Mononuclear cell (primary cell): ENCODE measurements around the gene HNRNPA1. TPM values are rescaled to one million over a fixed set of nuclear protein-coding genes. Genes with fewer than 3 reads are reported as not detected.

ENCODE experiments used
- H3K27me3 ChIP-seq: 2 replicates; pipeline ENCODE4 v1.6.0; 2011; ENCODE audit warnings: low read length, control low read depth; ENCODE audit not compliant: insufficient read depth
- H3K4me1 ChIP-seq: 2 replicates; pipeline ENCODE4 v1.5.1; 2011; ENCODE audit warnings: mild to moderate bottlenecking, low read length, control low read depth; ENCODE audit not compliant: insufficient read depth
- H3K4me3 ChIP-seq: 2 replicates; pipeline ENCODE4 v1.5.1; 2011; ENCODE audit warnings: mild to moderate bottlenecking, low read length, moderate library complexity
- H3K9me3 ChIP-seq: 2 replicates; pipeline ENCODE4 v1.5.1; 2011; ENCODE audit warnings: low read depth, mild to moderate bottlenecking, control low read depth, low read length
- total RNA-seq: library from RNA; depleted of rRNA; stranded (reverse); fragments of >200 nt; gene quantifications from one replicate; pipeline ENCODE4 v1.2.3, GENCODE V29; 2012

HNRNPA1 gene
- total RNA-seq, 1 donor: 766 TPM

- H3K4me3 ChIP-seq: no peak overlapping the region
- H3K27me3 ChIP-seq: no peaks in the 10 kb centered on the region
- H3K4me1 ChIP-seq: peaks cover 82% of the 10 kb centered on the region
- no peaks in the 10 kb centered on the region for H3K9me3 ChIP-seq
Measured at GRCh38 chr12:54285150-54286041, 4.9 kb downstream of the HNRNPA1 start.

DNA sequence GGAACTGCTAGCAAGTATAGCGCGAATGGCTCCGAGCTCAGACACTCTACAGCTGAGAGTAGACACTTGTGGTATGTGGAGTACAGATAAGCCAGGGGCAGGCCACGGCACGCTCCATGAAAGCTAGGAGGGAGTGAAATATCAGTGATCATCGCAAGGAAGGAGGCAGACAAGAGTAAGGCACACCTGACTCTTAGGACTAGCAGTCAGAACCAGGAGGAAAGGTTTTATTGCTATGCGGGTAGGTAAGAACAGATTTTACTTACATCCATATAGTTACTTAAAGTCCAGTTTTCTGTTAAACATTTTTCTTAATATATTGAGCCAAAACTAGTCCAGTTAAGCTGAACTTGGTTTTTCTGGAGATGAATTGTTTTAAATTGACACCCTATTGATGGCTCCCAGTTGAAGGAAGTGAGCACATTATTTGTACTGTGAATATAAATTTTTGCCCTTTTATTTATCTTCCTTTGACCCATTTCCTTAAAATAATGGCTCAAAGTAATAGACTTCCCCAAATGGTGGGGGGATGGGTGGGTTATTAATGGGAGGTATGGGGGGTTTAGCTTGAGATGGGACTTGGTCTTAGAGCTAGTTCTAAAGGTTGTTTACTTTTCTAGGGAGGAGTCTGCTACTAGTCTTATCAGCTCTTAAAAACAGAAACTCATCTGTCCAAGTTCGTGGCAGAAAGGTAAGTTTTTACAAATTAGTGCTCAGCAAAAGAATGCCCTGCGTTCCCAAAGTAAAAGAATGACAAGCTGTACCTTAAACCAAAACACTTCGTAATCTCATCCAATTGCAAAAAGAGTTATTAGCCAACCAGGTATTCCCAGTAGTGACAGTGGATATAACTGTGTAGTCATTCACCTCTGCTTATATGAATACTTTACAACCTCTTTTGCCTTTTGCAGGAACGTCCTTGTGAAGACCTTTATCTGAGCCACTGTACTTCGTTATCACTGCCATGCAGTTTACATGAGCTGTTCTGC lies 5.8 kb downstream of the HNRNPA1 start:
- no peak overlapping the region for H3K4me3 ChIP-seq
- H3K27me3 ChIP-seq: no peaks in the 10 kb centered on the region
- peaks cover 90% of the 10 kb centered on the region for H3K4me1 ChIP-seq
- no peaks in the 10 kb centered on the region for H3K9me3 ChIP-seq

GRCh38 chr12:54287261-54288157 lies 7.0 kb downstream of the HNRNPA1 start:
- peaks cover 90% of the 10 kb centered on the region for H3K4me1 ChIP-seq
- no peak overlapping the region for H3K4me3 ChIP-seq
- H3K27me3 ChIP-seq: no peaks in the 10 kb centered on the region
- no peaks in the 10 kb centered on the region for H3K9me3 ChIP-seq

DNA sequence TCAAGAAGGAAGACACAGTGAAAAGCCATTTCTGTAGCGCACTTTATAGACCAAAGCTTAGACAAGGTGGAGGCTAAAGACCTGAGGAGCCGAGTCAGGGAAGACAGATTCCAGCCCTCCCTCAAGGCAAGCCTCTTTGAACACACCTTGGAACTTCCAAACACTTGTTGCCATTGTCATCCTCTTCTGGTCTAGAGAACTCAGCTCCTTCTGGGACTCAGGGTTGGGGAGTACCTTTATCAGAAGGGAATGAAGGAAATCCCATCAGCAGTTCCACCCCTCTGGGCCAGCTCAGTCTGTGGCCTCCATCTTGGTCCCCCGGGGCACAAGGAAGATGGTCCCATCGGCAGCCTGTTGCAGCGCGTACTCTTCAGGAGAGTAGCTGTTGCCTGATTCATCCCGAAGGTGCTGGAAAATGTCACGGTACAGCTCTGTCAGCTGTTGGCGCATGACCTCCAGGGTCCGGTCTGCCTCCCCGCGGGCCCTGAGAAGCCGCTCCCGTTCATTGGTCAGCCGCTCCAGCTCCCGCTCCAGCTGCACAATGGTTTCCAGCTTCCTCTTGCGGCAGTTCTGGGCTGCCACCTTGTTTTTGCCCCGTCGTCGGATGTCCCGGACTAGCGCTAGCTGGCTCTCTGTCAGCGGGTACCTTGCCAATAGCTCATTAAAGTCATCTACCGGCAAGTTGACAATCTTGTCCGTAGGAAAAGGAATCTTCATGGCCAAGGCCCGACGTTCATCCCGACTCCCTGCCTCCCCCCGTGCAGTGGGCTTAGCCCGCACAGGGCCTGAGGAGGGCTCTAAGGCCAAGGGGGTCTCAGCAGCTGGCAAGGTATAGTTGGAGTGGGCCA lies 11.8 kb downstream of the HNRNPA1 start:
- H3K4me3 ChIP-seq: no peak overlapping the region
- peaks cover 97% of the 10 kb centered on the region for H3K4me1 ChIP-seq
- H3K9me3 ChIP-seq: no peaks in the 10 kb centered on the region

DNA sequence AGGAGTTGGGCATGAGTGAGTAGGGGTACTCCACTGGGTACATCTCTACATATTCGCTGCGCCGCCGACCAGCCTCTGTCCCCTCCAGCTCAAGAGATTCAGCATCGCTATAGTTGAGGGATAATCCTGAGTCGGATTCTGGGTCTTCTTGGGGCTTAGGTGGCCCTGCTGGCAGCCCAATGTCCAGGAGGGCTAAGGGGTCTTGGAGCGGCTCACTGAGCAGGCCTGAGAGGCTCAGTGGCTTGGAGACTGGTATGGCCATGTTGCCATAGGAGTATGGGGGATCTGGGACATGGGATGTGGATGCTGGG lies 12.4 kb downstream of the HNRNPA1 start:
- Histone ChIP-seq H3K4me3 (no peak overlapping the region), H3K4me1 (peaks cover 95% of the 10 kb centered on the region), H3K27me3 (no peaks in the 10 kb centered on the region), H3K9me3 (no peaks in the 10 kb centered on the region)

More for the DNA sequence above, 11.8 kb downstream of the HNRNPA1 start:
- H3K27me3 ChIP-seq: no peaks in the 10 kb centered on the region

DNA sequence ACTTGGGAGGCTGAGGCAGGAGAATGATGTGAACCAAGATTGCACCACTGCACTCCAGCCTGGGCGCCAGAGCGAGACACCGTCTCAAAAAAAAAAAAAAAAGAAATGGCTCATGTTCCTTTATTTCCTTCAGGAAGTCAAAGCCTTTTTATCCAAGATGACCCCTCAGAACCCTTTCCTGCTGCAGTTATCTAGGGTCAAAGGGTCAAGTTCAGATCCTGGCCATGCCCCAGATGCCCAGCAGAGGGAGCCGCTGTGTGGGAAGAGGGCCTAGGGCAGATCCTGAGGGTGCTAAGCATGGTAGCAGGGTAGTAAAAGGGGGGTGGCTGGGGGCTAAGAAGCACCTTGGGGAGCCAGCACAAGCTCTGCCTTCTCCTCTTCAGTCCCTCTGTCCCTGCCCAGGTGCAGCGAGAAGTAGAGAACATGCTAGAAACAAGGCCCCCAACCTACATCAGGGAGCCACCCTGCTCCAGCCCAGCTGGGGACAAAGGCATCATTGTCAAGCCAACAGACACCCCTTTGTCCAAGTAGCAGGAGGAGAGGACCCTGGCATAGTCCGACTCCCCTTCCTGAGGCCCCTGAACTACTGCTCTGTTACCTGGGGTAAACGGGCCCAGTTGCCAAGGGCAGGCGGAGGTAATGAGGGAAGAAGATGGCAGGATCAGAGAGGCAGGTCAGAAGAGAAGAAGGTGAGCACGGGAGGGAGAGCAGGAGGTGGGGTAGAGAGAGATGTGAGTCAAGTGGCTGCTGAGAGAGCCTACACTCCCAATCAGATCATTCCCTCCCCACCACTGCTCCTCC lies 13.8 kb downstream of the HNRNPA1 start:
- Histone ChIP-seq H3K4me1 (peaks cover 97% of the 10 kb centered on the region), H3K9me3 (no peaks in the 10 kb centered on the region), H3K27me3 (no peaks in the 10 kb centered on the region), H3K4me3 (peak overlapping the region; percentile 11)

DNA sequence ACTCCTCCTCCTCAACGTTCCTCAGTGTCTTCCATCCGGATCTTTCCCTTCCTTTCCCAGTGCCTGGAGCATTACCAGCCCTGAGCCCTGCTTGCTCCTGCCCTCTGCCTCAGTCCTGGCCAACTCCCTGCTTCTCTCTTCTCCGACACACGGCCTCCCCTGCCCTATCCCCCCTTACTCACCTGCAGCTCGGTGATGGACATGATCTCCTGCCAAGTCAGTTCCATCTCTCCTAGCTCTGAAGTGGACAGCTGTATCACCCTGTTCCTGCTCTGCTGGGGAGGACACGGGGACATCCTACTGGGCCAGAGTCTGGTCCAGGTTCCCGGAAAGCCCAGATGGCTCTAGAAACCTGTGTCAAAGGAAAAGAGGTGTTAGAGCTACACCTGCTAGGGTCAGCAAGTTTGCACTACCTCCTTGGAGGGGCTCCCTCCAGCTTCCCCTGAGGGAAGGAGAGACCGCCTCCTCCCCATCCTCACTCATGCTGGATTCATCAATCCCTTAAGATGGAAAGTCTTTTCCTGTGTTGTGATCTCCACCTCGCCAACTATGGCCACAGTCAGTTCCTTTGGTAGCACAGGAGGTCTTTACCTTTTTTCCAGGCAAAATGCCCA lies 14.5 kb downstream of the HNRNPA1 start:
- Histone ChIP-seq H3K4me1 (peaks cover 90% of the 10 kb centered on the region), H3K4me3 (peak overlapping the region; percentile 11), H3K9me3 (no peaks in the 10 kb centered on the region), H3K27me3 (no peaks in the 10 kb centered on the region)

- Histone ChIP-seq H3K27me3 (peaks cover 4% of the 10 kb centered on the region), H3K4me3 (peak overlapping the region; percentile 34), H3K4me1 (peaks cover 88% of the 10 kb centered on the region), H3K9me3 (no peaks in the 10 kb centered on the region)
Measured at GRCh38 chr12:54296393-54297099, 16.0 kb downstream of the HNRNPA1 start.

- Histone ChIP-seq H3K4me1 (peaks cover 88% of the 10 kb centered on the region), H3K9me3 (no peaks in the 10 kb centered on the region), H3K27me3 (peaks cover 9% of the 10 kb centered on the region), H3K4me3 (peak overlapping the region; percentile 54)
Measured at GRCh38 chr12:54298904-54299303, 18.4 kb downstream of the HNRNPA1 start.

DNA sequence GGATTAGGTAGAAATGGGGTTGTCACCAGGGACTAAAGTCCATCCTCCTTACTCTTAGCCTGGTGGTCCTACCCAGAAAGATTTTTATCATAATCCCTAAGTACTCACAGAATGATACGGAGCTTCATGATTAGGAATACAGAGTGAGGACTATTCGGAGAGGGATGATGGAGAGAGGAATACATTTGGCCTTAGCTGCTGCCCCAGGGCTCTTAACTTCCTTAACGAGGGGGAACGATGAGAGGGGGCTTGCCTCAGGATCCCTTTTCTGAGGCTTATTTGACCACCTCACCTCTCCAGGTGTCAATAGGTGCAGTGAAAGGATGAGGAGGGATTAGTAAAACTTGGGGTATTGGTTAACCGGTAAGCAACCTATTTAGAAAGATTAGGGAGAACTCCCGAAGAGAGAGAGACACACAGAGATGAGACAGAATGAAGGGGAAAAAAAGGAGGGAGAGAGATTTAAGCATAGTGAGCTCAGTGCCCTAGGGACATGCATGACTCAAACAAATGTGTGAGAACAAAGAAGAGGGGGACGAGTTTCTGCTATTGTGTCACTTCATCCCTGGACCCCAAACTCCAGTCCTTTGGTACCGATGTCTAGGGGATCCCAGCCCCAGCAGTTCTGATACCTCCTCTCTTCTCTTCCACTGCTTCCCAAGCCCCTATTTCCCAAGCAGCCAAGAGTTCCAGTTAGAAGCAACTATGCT lies 19.1 kb downstream of the HNRNPA1 start:
- Histone ChIP-seq H3K4me3 (peak overlapping the region; percentile 54), H3K4me1 (peaks cover 88% of the 10 kb centered on the region), H3K9me3 (no peaks in the 10 kb centered on the region), H3K27me3 (peaks cover 9% of the 10 kb centered on the region)

- Histone ChIP-seq H3K4me3 (peak overlapping the region; percentile 54), H3K4me1 (peaks cover 88% of the 10 kb centered on the region), H3K27me3 (peaks cover 9% of the 10 kb centered on the region), H3K9me3 (no peaks in the 10 kb centered on the region)
Measured at GRCh38 chr12:54300225-54300731, 19.8 kb downstream of the HNRNPA1 start.
